ENCODE data around the gene ARPC2. TPM values are rescaled to one million over a fixed set of nuclear protein-coding genes. Genes with fewer than 3 reads are reported as not detected.
A peak's percentile ranks its signal among the peaks of the same experiment; 100 is the strongest.

ARPC2 gene
- total and polyA plus RNA-seq, 2 experiments from 2014 or later, result 312 to 436 TPM

- H3K4me1 ChIP-seq (ENCODE audit: insufficient read depth), result peaks cover 33% of the 10 kb centered on the region
- H3K9me2 ChIP-seq (replicated peaks; ENCODE audit: insufficient read depth), result no peaks in the 10 kb centered on the region
- WGBS (ENCODE audit: low lambda C conversion rate, missing lambda C conversion rate), result 83% methylated on average over 5 of the region's 5 CpGs
- no peak for TF ChIP-seq EZH2 (IDR thresholded peaks at IDR 0.05; ENCODE audit: borderline replicate concordance)
- no peak for TF ChIP-seq CTCF (IDR thresholded peaks at IDR 0.05; ENCODE audit: poor library complexity)
- no peak for TF ChIP-seq EZH2phosphoT487 (IDR thresholded peaks at IDR 0.05; ENCODE audit: low read depth, severe bottlenecking, unreplicated experiment)
- H3K9me3 ChIP-seq (ENCODE audit: low read depth), result no peaks in the 10 kb centered on the region
- H3K27me3 ChIP-seq, result no peaks in the 10 kb centered on the region
- H3K4me2 ChIP-seq, result no peak overlapping the region
- H3K4me3 ChIP-seq, result no peak overlapping the region
- no peak overlapping the region for H2AFZ ChIP-seq
- peaks cover 75% of the 10 kb centered on the region for H4K20me1 ChIP-seq (ENCODE audit: insufficient read depth, poor library complexity, severe bottlenecking)
- no peaks in the 10 kb centered on the region for H3K36me3 ChIP-seq (replicated peaks; ENCODE audit: insufficient read depth, low read depth)
- H3K79me2 ChIP-seq, result peaks cover 90% of the 10 kb centered on the region
- DNase-seq (ENCODE audit: low spot score), result no peak
- no peak overlapping the region for H3K27ac ChIP-seq
These were observed 4.0 kb downstream of the ARPC2 start for GRCh38 chr2:218221000-218221399.

- Histone ChIP-seq H3K4me1 (ENCODE audit: insufficient read depth) (peaks cover 33% of the 10 kb centered on the region), H3K27ac (no peak overlapping the region), H3K9me3 (ENCODE audit: low read depth) (no peaks in the 10 kb centered on the region), H3K4me2 (peak overlapping the region; percentile 25), H3K27me3 (no peaks in the 10 kb centered on the region), H2AFZ (no peak overlapping the region), H3K36me3 (replicated peaks; ENCODE audit: insufficient read depth, low read depth) (no peaks in the 10 kb centered on the region), H3K79me2 (peaks cover 98% of the 10 kb centered on the region), H3K4me3 (no peak overlapping the region), H3K9me2 (replicated peaks; ENCODE audit: insufficient read depth) (no peaks in the 10 kb centered on the region), H4K20me1 (ENCODE audit: insufficient read depth, poor library complexity, severe bottlenecking) (peaks cover 75% of the 10 kb centered on the region)
- DNase-seq (ENCODE audit: low spot score), result no peak
- 84% methylated on average over 5 of the region's 5 CpGs for WGBS (ENCODE audit: low lambda C conversion rate, missing lambda C conversion rate)
- TF ChIP-seq EZH2phosphoT487 (IDR thresholded peaks at IDR 0.05; ENCODE audit: low read depth, severe bottlenecking, unreplicated experiment) (no peak), EZH2 (IDR thresholded peaks at IDR 0.05; ENCODE audit: borderline replicate concordance) (no peak), CTCF (IDR thresholded peaks at IDR 0.05; ENCODE audit: poor library complexity) (no peak)
These were observed 6.1 kb downstream of the ARPC2 start for GRCh38 chr2:218223046-218223445.

GRCh38 chr2:218224186-218224585 is 7.2 kb downstream of the ARPC2 start:
- Histone ChIP-seq H2AFZ (no peak overlapping the region), H3K36me3 (replicated peaks; ENCODE audit: insufficient read depth, low read depth) (no peaks in the 10 kb centered on the region), H3K4me2 (no peak overlapping the region), H3K9me3 (ENCODE audit: low read depth) (no peaks in the 10 kb centered on the region), H3K27ac (no peak overlapping the region), H4K20me1 (ENCODE audit: insufficient read depth, poor library complexity, severe bottlenecking) (peaks cover 65% of the 10 kb centered on the region), H3K27me3 (no peaks in the 10 kb centered on the region), H3K79me2 (peaks cover 86% of the 10 kb centered on the region), H3K4me3 (no peak overlapping the region), H3K4me1 (ENCODE audit: insufficient read depth) (peaks cover 36% of the 10 kb centered on the region), H3K9me2 (replicated peaks; ENCODE audit: insufficient read depth) (no peaks in the 10 kb centered on the region)
- WGBS (ENCODE audit: low lambda C conversion rate, missing lambda C conversion rate), result 100% methylated on average over 1 of the region's 1 CpG
- TF ChIP-seq CTCF (IDR thresholded peaks at IDR 0.05; ENCODE audit: poor library complexity), result no peak
- no peak for TF ChIP-seq EZH2phosphoT487 (IDR thresholded peaks at IDR 0.05; ENCODE audit: low read depth, severe bottlenecking, unreplicated experiment)
- TF ChIP-seq EZH2 (IDR thresholded peaks at IDR 0.05; ENCODE audit: borderline replicate concordance), result no peak
- no peak for DNase-seq (ENCODE audit: low spot score)

GRCh38 chr2:218226903-218227302 is 9.9 kb downstream of the ARPC2 start:
- no peaks in the 10 kb centered on the region for H3K36me3 ChIP-seq (replicated peaks; ENCODE audit: insufficient read depth, low read depth)
- no peak overlapping the region for H3K4me3 ChIP-seq
- 94% methylated on average over 3 of the region's 3 CpGs for WGBS (ENCODE audit: low lambda C conversion rate, missing lambda C conversion rate)
- H3K27me3 ChIP-seq, result no peaks in the 10 kb centered on the region
- H3K9me2 ChIP-seq (replicated peaks; ENCODE audit: insufficient read depth), result no peaks in the 10 kb centered on the region
- H3K9me3 ChIP-seq (ENCODE audit: low read depth), result no peaks in the 10 kb centered on the region
- peaks cover 69% of the 10 kb centered on the region for H3K79me2 ChIP-seq
- DNase-seq (ENCODE audit: low spot score), result no peak
- H3K4me2 ChIP-seq, result no peak overlapping the region
- peaks cover 36% of the 10 kb centered on the region for H3K4me1 ChIP-seq (ENCODE audit: insufficient read depth)
- H3K27ac ChIP-seq, result no peak overlapping the region
- peaks cover 37% of the 10 kb centered on the region for H4K20me1 ChIP-seq (ENCODE audit: insufficient read depth, poor library complexity, severe bottlenecking)
- no peak overlapping the region for H2AFZ ChIP-seq
- TF ChIP-seq EZH2 (IDR thresholded peaks at IDR 0.05; ENCODE audit: borderline replicate concordance) (no peak), EZH2phosphoT487 (IDR thresholded peaks at IDR 0.05; ENCODE audit: low read depth, severe bottlenecking, unreplicated experiment) (no peak), CTCF (IDR thresholded peaks at IDR 0.05; ENCODE audit: poor library complexity) (no peak)

Measured in hepatocyte (in vitro differentiated cells).